ENCODE measurements around the gene RNFT2.

- no peak for TF ChIP-seq CTCF (optimal IDR thresholded peaks at IDR 0.05 in 1 of 3, IDR thresholded peaks at IDR 0.05 in 1 of 3, conservative IDR thresholded peaks at IDR 0.05 in 1 of 3; ENCODE audit: extremely low read depth in 1 of 3, insufficient read depth in 2 of 3, low read length in 3 of 3)
- no peak for TF ChIP-seq EZH2 (IDR thresholded peaks at IDR 0.05; ENCODE audit: low read length)
Measured at GRCh38 chr12:116890330-116890729, 152.2 kb downstream of the RNFT2 start.

Measured in keratinocyte (primary cell).